ENCODE results near the gene NLGN2. TPM values are rescaled to one million over a fixed set of nuclear protein-coding genes. Genes with fewer than 3 reads are reported as not detected.

NLGN2 gene
- total RNA-seq, 2 experiments from 2014 or later, result 0.06 to 1.2 TPM

GRCh38 chr17:7426896-7427489 is 19.3 kb downstream of the NLGN2 start:
- Histone ChIP-seq H3K9me2 (ENCODE audit: insufficient read depth, low read length) (no peaks in the 10 kb centered on the region), H3K4me1 (ENCODE audit: insufficient read depth, low read length, poor library complexity, severe bottlenecking) (no peaks in the 10 kb centered on the region), H3K9me3 (ENCODE audit: low read length) (no peaks in the 10 kb centered on the region), H4K20me1 (ENCODE audit: insufficient read depth, low read length) (no peaks in the 10 kb centered on the region), H3K27ac (ENCODE audit: low read depth, low read length, poor library complexity, severe bottlenecking) (no peak overlapping the region), H2AFZ (ENCODE audit: low read length) (no peak overlapping the region), H3K36me3 (ENCODE audit: insufficient read depth, low read length) (no peaks in the 10 kb centered on the region), H3K79me2 (ENCODE audit: insufficient read depth, low read depth, low read length) (no peaks in the 10 kb centered on the region), H3K4me2 (ENCODE audit: low read length) (no peak overlapping the region), H3K4me3 (ENCODE audit: low read depth, low read length, poor library complexity, severe bottlenecking) (no peak overlapping the region)
- no TSS peak for BruUV-seq (replicated peaks)
- no peak for DNase-seq (ENCODE audit: low spot score)
- POLR2A ChIA-PET, result interaction anchor here (0.6 kb wide), 1 partner anchor 13 kb away, joined by 5 read pairs; no protein-coding TSS in a partner anchor
- CTCF ChIA-PET (ENCODE audit: unreplicated experiment), result no interaction called here
- TF ChIP-seq CTCF (conservative IDR thresholded peaks at IDR 0.05; ENCODE audit: low read length) (no peak), EZH2phosphoT487 (IDR thresholded peaks at IDR 0.05; ENCODE audit: borderline replicate concordance, low read depth, low read length) (no peak)
- intact Hi-C loops (cut with micrococcal nuclease; ENCODE audit: unreplicated experiment), result no loop called here

- no peak overlapping the region for H3K4me3 ChIP-seq (ENCODE audit: low read depth, low read length, poor library complexity, severe bottlenecking)
- no peaks in the 10 kb centered on the region for H3K9me2 ChIP-seq (ENCODE audit: insufficient read depth, low read length)
- TF ChIP-seq CTCF (conservative IDR thresholded peaks at IDR 0.05; ENCODE audit: low read length) (no peak), EZH2phosphoT487 (IDR thresholded peaks at IDR 0.05; ENCODE audit: borderline replicate concordance, low read depth, low read length) (no peak)
- H3K4me1 ChIP-seq (ENCODE audit: insufficient read depth, low read length, poor library complexity, severe bottlenecking), result no peaks in the 10 kb centered on the region
- CTCF ChIA-PET (ENCODE audit: unreplicated experiment), result no interaction called here
- H3K36me3 ChIP-seq (ENCODE audit: insufficient read depth, low read length), result no peaks in the 10 kb centered on the region
- DNase-seq (ENCODE audit: low spot score), result no peak
- intact Hi-C loops (cut with micrococcal nuclease; ENCODE audit: unreplicated experiment), result no loop called here
- H2AFZ ChIP-seq (ENCODE audit: low read length), result no peak overlapping the region
- no peak overlapping the region for H3K27ac ChIP-seq (ENCODE audit: low read depth, low read length, poor library complexity, severe bottlenecking)
- H4K20me1 ChIP-seq (ENCODE audit: insufficient read depth, low read length), result no peaks in the 10 kb centered on the region
- POLR2A ChIA-PET, result interaction anchor here (0.6 kb wide), 1 partner anchor 13 kb away, joined by 5 read pairs; no protein-coding TSS in a partner anchor
- no TSS peak for BruUV-seq (replicated peaks)
- H3K4me2 ChIP-seq (ENCODE audit: low read length), result no peak overlapping the region
- no peaks in the 10 kb centered on the region for H3K79me2 ChIP-seq (ENCODE audit: insufficient read depth, low read depth, low read length)
- no peaks in the 10 kb centered on the region for H3K9me3 ChIP-seq (ENCODE audit: low read length)
Observed at GRCh38 chr17:7427549-7427948, 19.9 kb downstream of the NLGN2 start.

- TF ChIP-seq EZH2phosphoT487 (IDR thresholded peaks at IDR 0.05; ENCODE audit: borderline replicate concordance, low read depth, low read length), result no peak
- TF ChIP-seq CTCF (conservative IDR thresholded peaks at IDR 0.05; ENCODE audit: low read length), result no peak
- Histone ChIP-seq H3K4me3 (ENCODE audit: low read depth, low read length, poor library complexity, severe bottlenecking) (no peak within 1 kb of the TSS), H2AFZ (ENCODE audit: low read length) (no peak within 1 kb of the TSS), H3K9me2 (ENCODE audit: insufficient read depth, low read length) (no peaks in the 10 kb centered on the region), H3K27ac (ENCODE audit: low read depth, low read length, poor library complexity, severe bottlenecking) (no peak within 1 kb of the TSS), H3K4me2 (ENCODE audit: low read length) (no peak within 1 kb of the TSS), H4K20me1 (ENCODE audit: insufficient read depth, low read length) (no peaks in the 10 kb centered on the region), H3K4me1 (ENCODE audit: insufficient read depth, low read length, poor library complexity, severe bottlenecking) (no peaks in the 10 kb centered on the region), H3K79me2 (ENCODE audit: insufficient read depth, low read depth, low read length) (no peaks in the 10 kb centered on the region), H3K9me3 (ENCODE audit: low read length) (no peaks in the 10 kb centered on the region), H3K36me3 (ENCODE audit: insufficient read depth, low read length) (no peaks in the 10 kb centered on the region)
- intact Hi-C loops (cut with micrococcal nuclease; ENCODE audit: unreplicated experiment), result no loop called here
- BruUV-seq (replicated peaks), result no TSS peak
- no peak for DNase-seq (ENCODE audit: low spot score)
- ChIA-PET POLR2A (no interaction called here), CTCF (ENCODE audit: unreplicated experiment) (no interaction called here)
Observed at GRCh38 chr17:7428557-7428956, 20.9 kb downstream of the NLGN2 start, which contains the start of gene SPEM3. Gene SPEM3 (plus strand): TSS chr17:7428857. CDS start chr17:7428903, 46 bp downstream.

Measured in OCI-LY7 (cell line).